H1 (cell line): ENCODE data around the gene SSTR4. TPM values are rescaled to one million over a fixed set of nuclear protein-coding genes. Genes with fewer than 3 reads are reported as not detected.

Experiments used
- CTCF ChIA-PET: fragments of 300-600 bp; sonication (Branson Sonifier 250); formaldehyde crosslinking; loops from one replicate; lab custom pipeline; 2021; ENCODE audit not compliant: partially characterized antibody; lab: Charles Lee
- POLR2A ChIA-PET: fragments of 300-600 bp; sonication (Branson Sonifier 250); formaldehyde crosslinking; loops from one replicate; lab custom pipeline; 2021; ENCODE audit warnings: inconsistent platforms; ENCODE audit not compliant: partially characterized antibody; lab: Charles Lee
- DNase-seq, 2 experiments: peaks; one replicate each; pipeline versions ENCODE4 v3.0.0 to v3.0.0-alpha.2; 2010 to 2022; ENCODE audit warnings: low spot score in 2 of 2, low read depth in 1 of 2, mixed read lengths in 1 of 2
- FAIRE-seq: peaks from 2 replicates; lab custom pipeline; 2011; peaks lifted over from hg19 to GRCh38; lab: Jason Lieb, UNC
- H2AFZ ChIP-seq: 2 replicates; pipeline ENCODE4 v1.8.1; 2012; ENCODE audit warnings: low read length, inconsistent platforms
- H2AK5ac ChIP-seq: 2 replicates; pipeline ENCODE4 v1.6.1; 2013; ENCODE audit warnings: low read depth, low read length
- H2BK120ac ChIP-seq: replicated peaks from 2 replicates; pipeline ENCODE3; 2013; ENCODE audit warnings: low read depth, low read length, inconsistent platforms
- H2BK12ac ChIP-seq: 2 replicates; pipeline ENCODE4 v1.6.1; 2013; ENCODE audit warnings: low read depth, low read length
- H2BK15ac ChIP-seq: 2 replicates; pipeline ENCODE4 v1.6.1; 2013; ENCODE audit warnings: low read length
- H2BK20ac ChIP-seq: 2 replicates; pipeline ENCODE4 v1.6.1; 2013; ENCODE audit warnings: low read length
- H2BK5ac ChIP-seq: 2 replicates; pipeline ENCODE4 v1.6.1; 2013; ENCODE audit warnings: low read depth, low read length
- H3K14ac ChIP-seq: 2 replicates; pipeline ENCODE4 v1.6.1; 2013; ENCODE audit warnings: inconsistent platforms; ENCODE audit not compliant: insufficient read length
- H3K18ac ChIP-seq: 2 replicates; pipeline ENCODE4 v1.6.1; 2013; ENCODE audit warnings: low read length; ENCODE audit errors: extremely low read depth
- H3K23ac ChIP-seq: 2 replicates; pipeline ENCODE4 v1.6.1; 2013; ENCODE audit warnings: inconsistent platforms; ENCODE audit not compliant: insufficient read length
- H3K23me2 ChIP-seq: 2 replicates; pipeline ENCODE4 v1.6.1; 2013; ENCODE audit warnings: low read depth, low read length
- H3K27ac ChIP-seq: 2 replicates; pipeline ENCODE4 v1.6.1; 2011; ENCODE audit warnings: low read depth, low read length, inconsistent platforms
- H3K27me3 ChIP-seq, 4 experiments: replicated peaks in 1 of 4; 1 replicate in 1 of 4; 2 replicates in 3 of 4; pipeline versions ENCODE4 v1.6.1 to v1.8.1; 2011 to 2013; ENCODE audit warnings: low read length in 3 of 4, mild to moderate bottlenecking in 3 of 4, inconsistent platforms in 2 of 4, mixed read lengths in 2 of 4, moderate library complexity in 1 of 4; ENCODE audit not compliant: control insufficient read depth in 3 of 4, insufficient read depth in 3 of 4; ENCODE audit errors: extremely low read depth in 1 of 4
- H3K36me3 ChIP-seq, 4 experiments: 2 replicates each; pipeline versions ENCODE4 v1.6.1 to v1.8.1; 2011 to 2013; ENCODE audit warnings: mild to moderate bottlenecking in 4 of 4, low read length in 3 of 4, moderate library complexity in 2 of 4, control low read depth in 1 of 4, inconsistent platforms in 1 of 4; ENCODE audit not compliant: insufficient read depth in 4 of 4, control insufficient read depth in 2 of 4
- H3K4ac ChIP-seq: replicated peaks from 2 replicates; pipeline ENCODE3; 2013; ENCODE audit warnings: low read length, low read depth, mixed read lengths, inconsistent platforms; ENCODE audit not compliant: insufficient read length
- H3K4me1 ChIP-seq, 4 experiments: replicated peaks in 1 of 4; 1 replicate in 1 of 4; 2 replicates in 3 of 4; pipeline versions ENCODE4 v1.6.1 to v1.8.1; 2011 to 2013; ENCODE audit warnings: low read length in 3 of 4, inconsistent platforms in 2 of 4, mixed read lengths in 1 of 4; ENCODE audit not compliant: insufficient read depth in 4 of 4, control insufficient read depth in 3 of 4
- H3K4me2 ChIP-seq, 2 experiments: 2 replicates each; pipeline versions ENCODE4 v1.6.1 to v1.8.1; 2011 to 2013; ENCODE audit warnings: low read depth in 2 of 2, low read length in 2 of 2, control low read depth in 1 of 2, inconsistent platforms in 1 of 2, mild to moderate bottlenecking in 1 of 2; ENCODE audit not compliant: insufficient read depth in 1 of 2
- H3K4me3 ChIP-seq, 4 experiments: fragments of 200-600, 300-600 bp in 1 of 4; sonication (generic), shearing (Covaris generic), sonication (Bioruptor Twin) in 1 of 4; 2 replicates each; pipeline versions ENCODE4 v1.5.1 to v1.8.1; 2011 to 2016; ENCODE audit warnings: low read length in 4 of 4, low read depth in 3 of 4, control low read depth in 2 of 4, inconsistent platforms in 2 of 4, mild to moderate bottlenecking in 2 of 4, mixed read lengths in 1 of 4, moderate library complexity in 1 of 4; ENCODE audit not compliant: insufficient read depth in 2 of 4; ENCODE audit errors: extremely low read depth in 1 of 4
- H3K56ac ChIP-seq: replicated peaks from 2 replicates; pipeline ENCODE3; 2013; ENCODE audit warnings: low read depth, mild to moderate bottlenecking, mixed read lengths, low read length, inconsistent platforms; ENCODE audit not compliant: insufficient read length
- H3K79me1 ChIP-seq: 2 replicates; pipeline ENCODE4 v1.6.1; 2013; ENCODE audit warnings: low read depth, low read length, control low read depth
- H3K79me2 ChIP-seq, 2 experiments: 2 replicates each; pipeline versions ENCODE4 v1.6.1 to v1.8.1; 2012 to 2013; ENCODE audit warnings: low read length in 2 of 2, mild to moderate bottlenecking in 2 of 2, inconsistent platforms in 1 of 2; ENCODE audit not compliant: insufficient read depth in 2 of 2, control insufficient read depth in 1 of 2
- H3K9ac ChIP-seq, 4 experiments: replicated peaks in 1 of 4; 1 replicate in 1 of 4; 2 replicates in 3 of 4; pipeline versions ENCODE4 v1.6.1 to v1.8.1; 2011 to 2013; ENCODE audit warnings: low read depth in 3 of 4, low read length in 3 of 4, control low read depth in 2 of 4, mild to moderate bottlenecking in 2 of 4, moderate library complexity in 2 of 4, inconsistent platforms in 1 of 4; ENCODE audit errors: extremely low read depth in 1 of 4
- H3K9me3 ChIP-seq, 2 experiments: 2 replicates each; pipeline versions ENCODE4 v1.6.1 to v1.8.1; 2012 to 2013; ENCODE audit warnings: mild to moderate bottlenecking in 2 of 2, moderate library complexity in 2 of 2, control low read depth in 1 of 2, inconsistent platforms in 1 of 2, low read depth in 1 of 2, low read length in 1 of 2, mixed read lengths in 1 of 2; ENCODE audit not compliant: insufficient read depth in 2 of 2
- H4K20me1 ChIP-seq, 2 experiments: replicated peaks in 1 of 2; 2 replicates each; pipeline versions ENCODE3 to v1.8.1; 2011 to 2013; ENCODE audit warnings: inconsistent platforms in 2 of 2, low read length in 2 of 2, mild to moderate bottlenecking in 1 of 2; ENCODE audit not compliant: insufficient read depth in 2 of 2, control insufficient read depth in 1 of 2
- H4K5ac ChIP-seq: 2 replicates; pipeline ENCODE4 v1.6.1; 2013; ENCODE audit warnings: low read length, low read depth, mixed read lengths, inconsistent platforms; ENCODE audit not compliant: insufficient read length
- H4K8ac ChIP-seq: 2 replicates; pipeline ENCODE4 v1.8.0; 2013; ENCODE audit warnings: mild to moderate bottlenecking, moderate library complexity, low read length, inconsistent platforms; ENCODE audit not compliant: insufficient read depth; ENCODE audit errors: extremely low read depth
- H4K91ac ChIP-seq: replicated peaks from 2 replicates; pipeline ENCODE3; 2013; ENCODE audit warnings: low read length, mixed read lengths, inconsistent platforms; ENCODE audit not compliant: insufficient read length
- BACH1 ChIP-seq: IDR thresholded peaks from 2 replicates; pipeline ENCODE4 v1.6.1; 2012; ENCODE audit warnings: low read length, improper control_type of control experiment
- CBX5 ChIP-seq: fragments of 300-800, 300-1000 bp; sonication (generic); IDR thresholded peaks from 2 replicates; pipeline ENCODE4 v1.7.1; 2016; ENCODE audit warnings: antibody characterized with exemption, low read length, low read depth
- CHD1 ChIP-seq: IDR thresholded peaks from 2 replicates; pipeline ENCODE4 v1.6.1; 2012; ENCODE audit warnings: low read depth, low read length, improper control_type of control experiment
- E2F6 ChIP-seq: IDR thresholded peaks from 2 replicates; pipeline ENCODE4 v1.6.1; 2012; ENCODE audit warnings: inconsistent platforms
- FOSL1 ChIP-seq: IDR thresholded peaks from 2 replicates; pipeline ENCODE4 v1.6.1; 2011; ENCODE audit warnings: mild to moderate bottlenecking, low read depth, low read length, moderate library complexity; ENCODE audit not compliant: insufficient read depth
- KDM1A ChIP-seq: fragments of 200-600, 300-600 bp; sonication (generic); IDR thresholded peaks from 2 replicates; pipeline ENCODE4 v1.7.1; 2016; ENCODE audit warnings: mild to moderate bottlenecking, low read length, borderline replicate concordance
- NRF1 ChIP-seq: IDR thresholded peaks from 2 replicates; pipeline ENCODE4 v1.6.1; 2011; ENCODE audit warnings: mild to moderate bottlenecking, low read depth, low read length, improper control_type of control experiment
- POU5F1 ChIP-seq: IDR thresholded peaks from 2 replicates; pipeline ENCODE4 v1.6.1; 2011; ENCODE audit warnings: low read depth, mild to moderate bottlenecking, low read length, moderate library complexity
- RAD21 ChIP-seq, 2 experiments: IDR thresholded peaks in 1 of 2; conservative IDR thresholded peaks in 1 of 2; 2 replicates each; pipeline ENCODE4 v1.6.1; 2011; ENCODE audit warnings: low read depth in 2 of 2, low read length in 2 of 2, improper control_type of control experiment in 1 of 2, inconsistent platforms in 1 of 2, mild to moderate bottlenecking in 1 of 2, moderate library complexity in 1 of 2
- RNF2 ChIP-seq: fragments of 200-900, 300-1000 bp; sonication (generic); IDR thresholded peaks from 2 replicates; pipeline ENCODE4 v1.7.1; 2016; ENCODE audit warnings: borderline replicate concordance, low read depth, mild to moderate bottlenecking, antibody characterized with exemption, low read length; ENCODE audit not compliant: poor library complexity, severe bottlenecking; ENCODE audit errors: missing control alignments
- SIRT6 ChIP-seq: IDR thresholded peaks from one replicate; pipeline ENCODE4 v1.7.1; 2012; ENCODE audit warnings: low read length, inconsistent platforms
- SP1 ChIP-seq: IDR thresholded peaks from 2 replicates; pipeline ENCODE4 v1.6.1; 2011; ENCODE audit warnings: low read depth, low read length
- SP2 ChIP-seq: IDR thresholded peaks from 2 replicates; pipeline ENCODE4 v1.6.1; 2012; ENCODE audit warnings: mild to moderate bottlenecking, low read length, inconsistent platforms
- SP4 ChIP-seq: IDR thresholded peaks from 2 replicates; pipeline ENCODE4 v1.6.1; 2012; ENCODE audit warnings: low read length, inconsistent platforms
- YY1 ChIP-seq: IDR thresholded peaks from 2 replicates; pipeline ENCODE4 v1.6.1; 2011; ENCODE audit warnings: low read depth, mild to moderate bottlenecking, low read length
- WGBS, 2 experiments: shearing (Covaris generic) in 1 of 2; methylation state at CpG; one replicate each; pipeline versions ENCODE4 v1.1.6 to v1.1.7; 2013 to 2015; ENCODE audit warnings: low lambda C conversion rate in 2 of 2, mixed read lengths in 2 of 2, inconsistent platforms in 1 of 2, low coverage in 1 of 2, missing lambda C conversion rate in 1 of 2; ENCODE audit not compliant: insufficient replicate concordance in 2 of 2, insufficient coverage in 1 of 2, insufficient read length in 1 of 2; ENCODE audit errors: extremely low coverage in 1 of 2, missing lambda C conversion rate in 1 of 2; 5-methylcytosine and 5-hydroxymethylcytosine counted together
- polyA plus RNA-seq, 7 experiments: library from polyadenylated mRNA; depleted of rRNA in 3 of 7; stranded (reverse) in 5 of 7; unstranded in 2 of 7; fragments of >200 nt in 5 of 7; fragments of 200-250 nt in 2 of 7; gene quantifications; 1 replicate in 5 of 7; 2 replicates in 1 of 7; 4 replicates in 1 of 7; pipeline versions ENCODE4 v1.2.1 to v1.2.3, GENCODE V29; 2011 to 2013; ENCODE audit warnings: missing spikeins in 2 of 7, mixed read lengths in 2 of 7
- total RNA-seq: library from RNA; stranded (reverse); fragmentation: NEBNext Ultra II Directional; extraction: Animal tissue kit (Norgen Biotek cat#: 25700); gene quantifications from 2 replicates; pipeline ENCODE4 v1.2.1, GENCODE V29; 2021

SSTR4 gene
- total and polyA plus RNA-seq, 2 of the 8 experiments (the other 6 are each of a cell fraction or from before 2014, with no cell fraction given), result 0.05 TPM; not detected in 1

- no peak overlapping the region for H2BK120ac ChIP-seq
- H3K9me3 ChIP-seq, result no peaks in the 10 kb centered on the region
- no peak overlapping the region for H3K4ac ChIP-seq
- no peak overlapping the region for H3K18ac ChIP-seq
- WGBS, 2 experiments, result 91% methylated on average over 11 of the region's 11 CpGs; no CpG with 5 or more reads in 1 of the 2 experiments
- H3K14ac ChIP-seq, result no peak overlapping the region
- no peak overlapping the region for H4K91ac ChIP-seq
- 0 out of 2 replicates have a peak, but pooled peaks cover 1% of the 10 kb centered on the region for H3K23me2 ChIP-seq
- H4K5ac ChIP-seq, result no peak overlapping the region
- H3K79me2 ChIP-seq, result no peaks in the 10 kb centered on the region
- no peaks in the 10 kb centered on the region for H3K79me1 ChIP-seq
- no peaks in the 10 kb centered on the region for H4K20me1 ChIP-seq
- ChIA-PET POLR2A (no interaction called here), CTCF (interaction anchor here (1.0 to 2.3 kb wide), 5 partner anchors 11 to 323 kb away, joined by 3 to 7 read pairs (median 4); no protein-coding TSS in a partner anchor)
- H3K56ac ChIP-seq, result no peak overlapping the region
- H3K4me1 ChIP-seq, result no peaks in the 10 kb centered on the region
- DNase-seq (no peak), FAIRE-seq (no peak)
- H3K9ac ChIP-seq, result no peak overlapping the region
- no peak overlapping the region for H2BK15ac ChIP-seq
- H3K4me2 ChIP-seq, result no peak overlapping the region
- H3K23ac ChIP-seq, result no peak overlapping the region
- H2AFZ ChIP-seq, result no peak overlapping the region
- no peak overlapping the region for H2BK20ac ChIP-seq
- H3K4me3 ChIP-seq, result no peak overlapping the region
- no peaks in the 10 kb centered on the region for H3K27me3 ChIP-seq
- no peaks in the 10 kb centered on the region for H3K36me3 ChIP-seq
- H2BK5ac ChIP-seq, result no peak overlapping the region
- H2BK12ac ChIP-seq, result no peak overlapping the region
- TF ChIP-seq BACH1 (no peak), KDM1A (no peak), E2F6 (no peak), SP1 (no peak), POU5F1 (no peak), SP2 (no peak), NRF1 (no peak), RAD21 (IDR thresholded peaks at IDR 0.05 in 1 of 2, conservative IDR thresholded peaks at IDR 0.05 in 1 of 2; ENCODE audit: low read depth in 2 of 2, low read length in 2 of 2) (no peak), SP4 (no peak), FOSL1 (no peak), SIRT6 (no peak), CHD1 (no peak), RNF2 (no peak), YY1 (no peak), CBX5 (no peak)
- no peak overlapping the region for H2AK5ac ChIP-seq
- no peak overlapping the region for H3K27ac ChIP-seq
- no peak overlapping the region for H4K8ac ChIP-seq
These were observed 16.2 kb upstream of the SSTR4 start for GRCh38 chr20:23018941-23019340.
